K562 (cell line): ENCODE measurements around the gene PRKG1. TPM values are rescaled to one million over a fixed set of nuclear protein-coding genes. Genes with fewer than 3 reads are reported as not detected.

Experiments used
- ATAC-seq: fragments of 200-7000 bp; cut with Tn5 transposase; 3 replicates; pipeline ENCODE4 v1.9.1; 2020; ENCODE audit warnings: moderate library complexity
- BruUV-seq: library from RNA; stranded (reverse); fragments of 400-500 nt; replicated peaks from 2 replicates; lab custom pipeline; 2021; lab: Mats Ljungman, UMichigan
- CTCF ChIA-PET: fragments of 300-600 bp; formaldehyde crosslinking; extraction: SDS; loops from one replicate; lab custom pipeline; 2021; ENCODE audit warnings: low intra/inter-chr PET ratio; lab: Yijun Ruan, JAX
- POLR2A ChIA-PET: fragments of 300-600, 350-650 bp; sonication (Branson Sonifier 250); formaldehyde crosslinking; extraction: SDS; loops from one replicate; lab custom pipeline; 2021; ENCODE audit warnings: antibody characterized with exemption, inconsistent platforms; lab: Yijun Ruan, JAX
- DNase-seq, 4 experiments: peaks; one replicate each; pipeline versions ENCODE4 v3.0.0 to v3.0.0-alpha.2; 2011 to 2018; ENCODE audit warnings: low spot score in 3 of 4, mixed read lengths in 3 of 4; ENCODE audit errors: extremely low read depth in 1 of 4
- FAIRE-seq: peaks from 2 replicates; lab custom pipeline; 2011; peaks lifted over from hg19 to GRCh38; lab: Jason Lieb, UNC
- H2AFZ ChIP-seq: 2 replicates; pipeline ENCODE4 v1.6.0; 2011; ENCODE audit warnings: low read depth, low read length, control low read depth, inconsistent platforms
- H3K27ac ChIP-seq: fragments of 200-600 bp; 3 replicates; pipeline ENCODE4 v1.8.0; 2011; ENCODE audit warnings: low read depth, mild to moderate bottlenecking, control low read depth, inconsistent platforms, low read length, moderate library complexity, mixed read lengths; ENCODE audit errors: extremely low read depth
- H3K27me3 ChIP-seq, 2 experiments: fragments of 300-600 bp in 1 of 2; 2 replicates in 1 of 2; 3 replicates in 1 of 2; pipeline versions ENCODE4 v1.6.0 to v1.8.0; 2011; ENCODE audit warnings: inconsistent platforms in 2 of 2, low read length in 2 of 2, mild to moderate bottlenecking in 1 of 2, mixed read lengths in 1 of 2, moderate library complexity in 1 of 2; ENCODE audit not compliant: control insufficient read depth in 2 of 2, insufficient read depth in 2 of 2
- H3K36me3 ChIP-seq: fragments of 300-600 bp; 3 replicates; pipeline ENCODE4 v1.8.0; 2011; ENCODE audit warnings: mild to moderate bottlenecking, low read length, inconsistent platforms; ENCODE audit not compliant: control insufficient read depth, insufficient read depth
- H3K4me1 ChIP-seq, 2 experiments: fragments of 200-600 bp in 1 of 2; replicated peaks in 1 of 2; 2 replicates in 1 of 2; 3 replicates in 1 of 2; pipeline versions ENCODE4 v1.5.1 to v1.8.0; 2011; ENCODE audit warnings: inconsistent platforms in 2 of 2, low read length in 2 of 2, mild to moderate bottlenecking in 1 of 2, mixed read lengths in 1 of 2, moderate library complexity in 1 of 2; ENCODE audit not compliant: control insufficient read depth in 2 of 2, insufficient read depth in 2 of 2
- H3K4me2 ChIP-seq: 2 replicates; pipeline ENCODE4 v1.6.1; 2011; ENCODE audit warnings: low read length, control low read depth, inconsistent platforms, mixed read lengths; ENCODE audit not compliant: insufficient read depth
- H3K4me3 ChIP-seq: fragments of 200-600 bp; sonication (generic), shearing (Covaris generic); 2 replicates; pipeline ENCODE4 v1.5.1; 2016; ENCODE audit warnings: control low read depth, inconsistent platforms
- H3K79me2 ChIP-seq: fragments of 200-600 bp; 3 replicates; pipeline ENCODE4 v1.8.0; 2011; ENCODE audit warnings: low read length, inconsistent platforms; ENCODE audit not compliant: control insufficient read depth, insufficient read depth
- H3K9ac ChIP-seq, 2 experiments: 2 replicates each; pipeline versions ENCODE4 v1.6.0 to v1.6.1; 2011; ENCODE audit warnings: low read depth in 2 of 2, low read length in 2 of 2, control low read depth in 1 of 2, inconsistent platforms in 1 of 2, mild to moderate bottlenecking in 1 of 2, mixed read lengths in 1 of 2; ENCODE audit not compliant: insufficient read depth in 1 of 2
- H3K9me1 ChIP-seq: one replicate; pipeline ENCODE4 v1.6.0; 2011; ENCODE audit warnings: inconsistent platforms, mild to moderate bottlenecking, low read length, moderate library complexity; ENCODE audit not compliant: control insufficient read depth, insufficient read depth
- H3K9me3 ChIP-seq: replicated peaks from 2 replicates; pipeline ENCODE4 v1.5.1; 2011; ENCODE audit warnings: low read depth, low read length, inconsistent platforms; ENCODE audit not compliant: control insufficient read depth, insufficient read depth
- H4K20me1 ChIP-seq: replicated peaks from 2 replicates; pipeline ENCODE4 v1.6.1; 2011; ENCODE audit warnings: low read length, inconsistent platforms, mixed read lengths; ENCODE audit not compliant: control insufficient read depth, insufficient read depth
- HDAC3 ChIP-seq: fragments of 450-650 bp; IDR thresholded peaks from 2 replicates; pipeline ENCODE4 v1.6.1; 2018; ENCODE audit warnings: borderline replicate concordance, mild to moderate bottlenecking, moderate library complexity; ENCODE audit not compliant: partially characterized antibody
- HNRNPLL ChIP-seq: fragments of 200-400 bp; formaldehyde crosslinking; IDR thresholded peaks from 2 replicates; pipeline ENCODE4 v1.6.1; 2017; ENCODE audit warnings: low read length, low read depth, mild to moderate bottlenecking; ENCODE audit not compliant: poor library complexity, severe bottlenecking
- JUND ChIP-seq, 2 experiments: IDR thresholded peaks; 2 replicates in 1 of 2; 3 replicates in 1 of 2; pipeline ENCODE4 v1.6.1; 2011; ENCODE audit warnings: borderline replicate concordance in 2 of 2, low read depth in 2 of 2, low read length in 2 of 2, improper control_type of control experiment in 1 of 2, missing biosample characterization in 1 of 2, missing genetic modification characterization in 1 of 2, missing genetic modification reagents in 1 of 2
- KLF6 ChIP-seq: fragments of 250-450 bp; sonication (Bioruptor Pico); IDR thresholded peaks from 2 replicates; pipeline ENCODE4 v1.4.0; 2020; ENCODE audit warnings: mild to moderate bottlenecking, moderate library complexity, borderline replicate concordance
- LARP7 ChIP-seq: fragments of 450-650 bp; IDR thresholded peaks from 2 replicates; pipeline ENCODE4 v1.6.1; 2016
- NELFE ChIP-seq: IDR thresholded peaks from 2 replicates; pipeline ENCODE4 v1.6.1; 2011; ENCODE audit warnings: mild to moderate bottlenecking; ENCODE audit not compliant: insufficient read depth, insufficient read length
- RBFOX2 ChIP-seq: fragments of 200-400 bp; formaldehyde crosslinking; IDR thresholded peaks from 2 replicates; pipeline ENCODE4 v1.6.1; 2017; ENCODE audit warnings: low read depth, mild to moderate bottlenecking, low read length, moderate library complexity
- RBM25 ChIP-seq: fragments of 200-400 bp; formaldehyde crosslinking; IDR thresholded peaks from 2 replicates; pipeline ENCODE4 v1.6.1; 2018; ENCODE audit warnings: low read length, low read depth, moderate library complexity; ENCODE audit not compliant: severe bottlenecking
- RBM39 ChIP-seq: fragments of 200-400 bp; formaldehyde crosslinking; optimal IDR thresholded peaks from 2 replicates; pipeline ENCODE3; 2018; ENCODE audit warnings: low read depth, low read length
- SLC30A9 ChIP-seq: fragments of 250-450 bp; sonication (Bioruptor Pico); IDR thresholded peaks from 2 replicates; pipeline ENCODE4 v1.8.0; 2022; ENCODE audit warnings: mild to moderate bottlenecking, moderate library complexity
- STAT5B ChIP-seq: fragments of 250-450 bp; sonication (Bioruptor Pico); IDR thresholded peaks from 2 replicates; pipeline ENCODE4 v1.8.0; 2021; ENCODE audit warnings: mild to moderate bottlenecking, inconsistent platforms
- TCF7L2 ChIP-seq: fragments of 150-350 bp; IDR thresholded peaks from 2 replicates; pipeline ENCODE4 v1.6.1; 2016; ENCODE audit warnings: low read depth, mild to moderate bottlenecking, low read length, moderate library complexity
- TGIF2 ChIP-seq: sonication (generic); formaldehyde crosslinking; IDR thresholded peaks from 2 replicates; pipeline ENCODE4 v1.8.1; 2022; ENCODE audit warnings: mild to moderate bottlenecking, missing genetic modification reagents, moderate library complexity
- TOE1 ChIP-seq, 2 experiments: fragments of 450-650 bp in 1 of 2; sonication (generic) in 1 of 2; formaldehyde crosslinking in 1 of 2; IDR thresholded peaks; 2 replicates each; pipeline versions ENCODE4 v1.7.1 to v1.8.0; 2016 to 2022; ENCODE audit warnings: borderline replicate concordance in 2 of 2, mild to moderate bottlenecking in 2 of 2, antibody characterized with exemption in 1 of 2, inconsistent platforms in 1 of 2, low read depth in 1 of 2, missing genetic modification reagents in 1 of 2, moderate library complexity in 1 of 2
- XRCC4 ChIP-seq: IDR thresholded peaks from one replicate; pipeline ENCODE4 v1.6.1; 2011; ENCODE audit not compliant: insufficient read depth, insufficient read length; ENCODE audit errors: extremely low read depth
- ZNF384 ChIP-seq: IDR thresholded peaks from 2 replicates; pipeline ENCODE4 v1.6.1; 2012; ENCODE audit warnings: low read depth, low read length, improper control_type of control experiment
- ZSCAN32 ChIP-seq: fragments of 450-650 bp; formaldehyde crosslinking; IDR thresholded peaks from 2 replicates; pipeline ENCODE4 v1.4.0; 2020; ENCODE audit warnings: mild to moderate bottlenecking, moderate library complexity
- whole genome bisulfite sequencing: fragments of 100-300 bp; shearing (Covaris generic); methylation state at CpG from one replicate; pipeline ENCODE4 v1.1.6; 2016; ENCODE audit warnings: low coverage, mixed read lengths; ENCODE audit not compliant: insufficient coverage; ENCODE audit errors: missing lambda C conversion rate; 5-methylcytosine and 5-hydroxymethylcytosine counted together
- in situ Hi-C: fragments of 300-500 bp; cut with MboI; formaldehyde crosslinking; loops from 4 replicates; pipeline ENCODE4 v1.15.0; 2018; ENCODE audit warnings: inconsistent platforms, mixed read lengths
- intact Hi-C: fragments of 100-400 bp; cut with micrococcal nuclease; formaldehyde crosslinking; loops from 2 replicates; pipeline ENCODE4 v1.14.2; 2022
- polyA plus RNA-seq, 8 experiments: library from polyadenylated mRNA; depleted of rRNA in 4 of 8; stranded (reverse) in 5 of 8; unstranded in 3 of 8; fragments of >200 nt; fragmentation: Nextera tagmentation in 2 of 8; fragmentation: Illumina TruSeq in 1 of 8; extraction: Ambion mirVana in 2 of 8; extraction: Trizol in 1 of 8; gene quantifications; 2 replicates each; pipeline versions ENCODE4 v1.2.1 to v1.2.3, GENCODE V29; 2011 to 2014; ENCODE audit warnings: inconsistent platforms in 1 of 8, missing spikeins in 1 of 8
- total RNA-seq, 7 experiments: library from RNA; depleted of rRNA in 6 of 7; stranded (reverse); fragments of >200 nt in 6 of 7; fragmentation: Illumina TruSeq in 2 of 7; extraction: Trizol in 2 of 7; gene quantifications; 2 replicates each; pipeline versions ENCODE4 v1.2.1 to v1.2.3, GENCODE V29; 2011 to 2021; ENCODE audit warnings: low replicate concordance in 1 of 7
- TF ChIP-seq, protein P1 (sequence below): sonication (generic); formaldehyde crosslinking; IDR thresholded peaks from 2 replicates; pipeline ENCODE4 v1.8.0; 2023; ENCODE audit warnings: mild to moderate bottlenecking, missing genetic modification reagents
- TF ChIP-seq, protein P2 (sequence below): fragments of 450-650 bp; IDR thresholded peaks from 2 replicates; pipeline ENCODE4 v1.6.1; 2016; ENCODE audit warnings: antibody characterized with exemption

Gene PRKG1
- total and polyA plus RNA-seq, 9 of the 15 experiments (the other 6 are each of a cell fraction or from before 2014, with no cell fraction given): 0.22 TPM; not detected in 8

DNA sequence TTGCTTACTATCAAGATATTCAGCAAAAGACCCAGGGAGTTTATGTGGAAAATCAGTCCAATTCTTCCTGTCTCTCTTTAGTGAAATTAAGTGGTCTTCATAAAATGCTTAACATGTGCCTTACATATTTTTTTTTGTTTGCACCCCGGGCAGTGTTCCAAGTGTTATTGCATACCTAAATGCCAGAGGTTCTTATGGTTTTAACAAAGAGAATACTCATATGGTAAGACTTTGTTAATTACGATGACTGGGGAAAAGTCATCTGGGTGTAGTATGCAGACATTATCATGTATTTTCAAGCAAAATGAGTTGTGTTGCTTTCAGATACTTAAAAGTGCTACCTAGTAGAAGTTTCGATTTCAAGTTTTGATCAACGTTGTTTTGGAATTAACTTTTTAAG lies 82.6 kb downstream of the PRKG1 start:
- Histone ChIP-seq H4K20me1 (no peaks in the 10 kb centered on the region), H3K27me3 (no peaks in the 10 kb centered on the region), H3K79me2 (no peaks in the 10 kb centered on the region), H2AFZ (no peak overlapping the region), H3K4me2 (no peak overlapping the region), H3K9ac (no peak overlapping the region), H3K9me1 (no peaks in the 10 kb centered on the region), H3K9me3 (peaks cover 4% of the 10 kb centered on the region), H3K27ac (no peak overlapping the region), H3K4me3 (no peak overlapping the region), H3K4me1 (no peaks in the 10 kb centered on the region), H3K36me3 (no peaks in the 10 kb centered on the region)
- DNase-seq (no peak), FAIRE-seq (no peak), ATAC-seq (no peak)
- CTCF ChIA-PET: no interaction called here
- POLR2A ChIA-PET: no interaction called here
- intact Hi-C loops (no loop called here), in situ Hi-C loops (no loop called here)
- WGBS: 0% methylated on average over 4 of the region's 4 CpGs
- no TSS peak for BruUV-seq
- TF ChIP-seq, protein P1, sequence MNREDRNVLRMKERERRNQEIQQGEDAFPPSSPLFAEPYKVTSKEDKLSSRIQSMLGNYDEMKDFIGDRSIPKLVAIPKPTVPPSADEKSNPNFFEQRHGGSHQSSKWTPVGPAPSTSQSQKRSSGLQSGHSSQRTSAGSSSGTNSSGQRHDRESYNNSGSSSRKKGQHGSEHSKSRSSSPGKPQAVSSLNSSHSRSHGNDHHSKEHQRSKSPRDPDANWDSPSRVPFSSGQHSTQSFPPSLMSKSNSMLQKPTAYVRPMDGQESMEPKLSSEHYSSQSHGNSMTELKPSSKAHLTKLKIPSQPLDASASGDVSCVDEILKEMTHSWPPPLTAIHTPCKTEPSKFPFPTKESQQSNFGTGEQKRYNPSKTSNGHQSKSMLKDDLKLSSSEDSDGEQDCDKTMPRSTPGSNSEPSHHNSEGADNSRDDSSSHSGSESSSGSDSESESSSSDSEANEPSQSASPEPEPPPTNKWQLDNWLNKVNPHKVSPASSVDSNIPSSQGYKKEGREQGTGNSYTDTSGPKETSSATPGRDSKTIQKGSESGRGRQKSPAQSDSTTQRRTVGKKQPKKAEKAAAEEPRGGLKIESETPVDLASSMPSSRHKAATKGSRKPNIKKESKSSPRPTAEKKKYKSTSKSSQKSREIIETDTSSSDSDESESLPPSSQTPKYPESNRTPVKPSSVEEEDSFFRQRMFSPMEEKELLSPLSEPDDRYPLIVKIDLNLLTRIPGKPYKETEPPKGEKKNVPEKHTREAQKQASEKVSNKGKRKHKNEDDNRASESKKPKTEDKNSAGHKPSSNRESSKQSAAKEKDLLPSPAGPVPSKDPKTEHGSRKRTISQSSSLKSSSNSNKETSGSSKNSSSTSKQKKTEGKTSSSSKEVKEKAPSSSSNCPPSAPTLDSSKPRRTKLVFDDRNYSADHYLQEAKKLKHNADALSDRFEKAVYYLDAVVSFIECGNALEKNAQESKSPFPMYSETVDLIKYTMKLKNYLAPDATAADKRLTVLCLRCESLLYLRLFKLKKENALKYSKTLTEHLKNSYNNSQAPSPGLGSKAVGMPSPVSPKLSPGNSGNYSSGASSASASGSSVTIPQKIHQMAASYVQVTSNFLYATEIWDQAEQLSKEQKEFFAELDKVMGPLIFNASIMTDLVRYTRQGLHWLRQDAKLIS (CRISPR knock-in tag): no peak
- TF ChIP-seq RBM25 (no peak), KLF6 (CRISPR knock-in tag) (no peak), HNRNPLL (no peak), NELFE (no peak), SLC30A9 (CRISPR knock-in tag) (no peak), RBM39 (no peak), ZSCAN32 (CRISPR knock-in tag) (no peak), JUND (IDR thresholded peaks at IDR 0.05; ENCODE audit: borderline replicate concordance, low read depth, low read length) (no peak), JUND (tag; IDR thresholded peaks at IDR 0.05; ENCODE audit: borderline replicate concordance, low read depth, low read length) (no peak), RBFOX2 (no peak), XRCC4 (no peak), HDAC3 (no peak), ZNF384 (no peak), LARP7 (no peak), TGIF2 (CRISPR knock-in tag) (no peak), STAT5B (CRISPR knock-in tag) (no peak), TOE1 (IDR thresholded peaks at IDR 0.05; ENCODE audit: borderline replicate concordance) (no peak), TOE1 (CRISPR knock-in tag; IDR thresholded peaks at IDR 0.05; ENCODE audit: borderline replicate concordance, low read depth) (no peak), TCF7L2 (no peak)
- TF ChIP-seq, protein P2, sequence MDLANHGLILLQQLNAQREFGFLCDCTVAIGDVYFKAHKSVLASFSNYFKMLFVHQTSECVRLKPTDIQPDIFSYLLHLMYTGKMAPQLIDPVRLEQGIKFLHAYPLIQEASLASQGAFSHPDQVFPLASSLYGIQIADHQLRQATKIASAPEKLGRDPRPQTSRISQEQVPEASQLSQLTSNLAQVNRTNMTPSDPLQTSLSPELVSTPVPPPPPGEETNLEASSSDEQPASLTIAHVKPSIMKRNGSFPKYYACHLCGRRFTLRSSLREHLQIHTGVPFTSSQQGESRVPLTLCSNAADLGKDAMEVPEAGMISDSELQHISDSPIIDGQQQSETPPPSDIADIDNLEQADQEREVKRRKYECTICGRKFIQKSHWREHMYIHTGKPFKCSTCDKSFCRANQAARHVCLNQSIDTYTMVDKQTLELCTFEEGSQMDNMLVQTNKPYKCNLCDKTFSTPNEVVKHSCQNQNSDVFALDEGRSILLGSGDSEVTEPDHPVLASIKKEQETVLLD: no peak
